HepG2 (cell line): ENCODE data around the gene PCSK5. TPM values are rescaled to one million over a fixed set of nuclear protein-coding genes. Genes with fewer than 3 reads are reported as not detected.

Experiments
- ATAC-seq: fragments of 200-7000 bp; cut with Tn5 transposase; 3 replicates; pipeline ENCODE4 v1.9.1; 2020; ENCODE audit warnings: mild to moderate bottlenecking, moderate library complexity
- BruUV-seq: library from RNA; stranded (reverse); fragments of 400-500 nt; replicated peaks from 2 replicates; lab custom pipeline; 2021; lab: Mats Ljungman, UMichigan
- CTCF ChIA-PET: fragments of 300-600 bp; formaldehyde crosslinking; extraction: SDS; loops from one replicate; lab custom pipeline; 2021; ENCODE audit warnings: low total read pairs, inconsistent platforms, low intra/inter-chr PET ratio; lab: Yijun Ruan, JAX
- POLR2A ChIA-PET: fragments of 350-600 bp; sonication (Branson Sonifier 250); formaldehyde crosslinking; loops from one replicate; lab custom pipeline; 2020; ENCODE audit warnings: antibody characterized with exemption, inconsistent platforms; lab: Yijun Ruan, JAX
- DNase-seq: peaks from one replicate; pipeline ENCODE4 v3.0.0-alpha.2; 2015; ENCODE audit warnings: low spot score
- FAIRE-seq: peaks from 3 replicates; lab custom pipeline; 2011; peaks lifted over from hg19 to GRCh38; lab: Jason Lieb, UNC
- H2AFZ ChIP-seq: one replicate; pipeline ENCODE4 v1.6.1; 2011; ENCODE audit warnings: low read length, inconsistent platforms
- H3K27ac ChIP-seq: fragments of 300-600 bp; 3 replicates; pipeline ENCODE4 v1.8.0; 2011; ENCODE audit warnings: mixed run types, mild to moderate bottlenecking, mixed read lengths, low read length, inconsistent platforms; ENCODE audit not compliant: insufficient read depth; ENCODE audit errors: extremely low read length
- H3K27me3 ChIP-seq, 2 experiments: fragments of 200-600 bp in 1 of 2; 2 replicates in 1 of 2; 3 replicates in 1 of 2; pipeline versions ENCODE4 v1.6.0 to v1.8.0; 2011; ENCODE audit warnings: low read length in 2 of 2, mild to moderate bottlenecking in 2 of 2, moderate library complexity in 2 of 2, inconsistent platforms in 1 of 2; ENCODE audit not compliant: insufficient read depth in 2 of 2, control insufficient read depth in 1 of 2
- H3K36me3 ChIP-seq, 2 experiments: fragments of 200-600 bp in 1 of 2; replicated peaks in 1 of 2; 2 replicates in 1 of 2; 3 replicates in 1 of 2; pipeline versions ENCODE4 v1.5.1 to v1.8.0; 2011; ENCODE audit warnings: low read length in 2 of 2, inconsistent platforms in 1 of 2; ENCODE audit not compliant: insufficient read depth in 2 of 2, control insufficient read depth in 1 of 2
- H3K4me1 ChIP-seq: 2 replicates; pipeline ENCODE4 v1.5.1; 2012; ENCODE audit warnings: low read length, inconsistent platforms; ENCODE audit not compliant: insufficient read depth
- H3K4me2 ChIP-seq: 2 replicates; pipeline ENCODE4 v1.6.0; 2011; ENCODE audit warnings: low read depth, low read length, inconsistent platforms
- H3K4me3 ChIP-seq, 3 experiments: fragments of 200-600 bp in 1 of 3; sonication (generic), shearing (Covaris generic) in 1 of 3; replicated peaks in 1 of 3; 2 replicates each; pipeline ENCODE4 v1.5.1; 2011 to 2016; ENCODE audit warnings: low read length in 3 of 3, inconsistent platforms in 2 of 3, low read depth in 2 of 3, mild to moderate bottlenecking in 2 of 3, control low read depth in 1 of 3, mixed read lengths in 1 of 3; ENCODE audit not compliant: insufficient read depth in 1 of 3
- H3K79me2 ChIP-seq: one replicate; pipeline ENCODE4 v1.6.1; 2011; ENCODE audit warnings: low read length, inconsistent platforms; ENCODE audit not compliant: insufficient read depth
- H3K9ac ChIP-seq: 2 replicates; pipeline ENCODE4 v1.6.0; 2011; ENCODE audit warnings: mild to moderate bottlenecking, low read depth, low read length, inconsistent platforms; ENCODE audit not compliant: insufficient read depth
- H3K9me3 ChIP-seq: 2 replicates; pipeline ENCODE4 v1.5.1; 2012; ENCODE audit warnings: mild to moderate bottlenecking, low read length
- H4K20me1 ChIP-seq: 2 replicates; pipeline ENCODE4 v1.6.0; 2011; ENCODE audit warnings: inconsistent platforms, mild to moderate bottlenecking, low read length, moderate library complexity; ENCODE audit not compliant: insufficient read depth
- LRRFIP1 ChIP-seq: sonication (generic); formaldehyde crosslinking; conservative IDR thresholded peaks from 2 replicates; pipeline ENCODE4 v1.4.0; 2020; ENCODE audit warnings: missing genetic modification reagents
- TEAD2 ChIP-seq: sonication (generic); formaldehyde crosslinking; IDR thresholded peaks from 2 replicates; pipeline ENCODE4 v1.9.0; 2021; ENCODE audit warnings: missing genetic modification reagents
- THAP8 ChIP-seq: sonication (generic); formaldehyde crosslinking; IDR thresholded peaks from 2 replicates; pipeline ENCODE4 v1.5.1; 2020; ENCODE audit warnings: missing genetic modification reagents, mild to moderate bottlenecking, borderline replicate concordance
- ZNF629 ChIP-seq: sonication (generic); formaldehyde crosslinking; conservative IDR thresholded peaks from 2 replicates; pipeline ENCODE4 v1.5.0; 2020; ENCODE audit warnings: missing genetic modification reagents
- WGBS: methylation state at CpG from one replicate; pipeline ENCODE4 v1.1.6; 2017; ENCODE audit warnings: low lambda C conversion rate; 5-methylcytosine and 5-hydroxymethylcytosine counted together
- in situ Hi-C: cut with HindIII; loops from 2 replicates; pipeline ENCODE4 v1.10.0; 2017; ENCODE audit warnings: low pct_unique_long_range_greater_than_20kb; ENCODE audit not compliant: extremely low pct_ligation_motif_present
- intact Hi-C: fragments of 100-400 bp; cut with micrococcal nuclease; formaldehyde crosslinking; loops from one replicate; pipeline ENCODE4 v1.10.0; 2022; ENCODE audit not compliant: unreplicated experiment
- polyA plus RNA-seq, 8 experiments: library from polyadenylated mRNA; depleted of rRNA in 3 of 8; stranded (reverse) in 7 of 8; unstranded in 1 of 8; fragments of >200 nt; fragmentation: Illumina TruSeq in 4 of 8; extraction: Trizol in 4 of 8; gene quantifications; 2 replicates each; pipeline versions ENCODE4 v1.2.1 to v1.2.3, GENCODE V29; 2011 to 2016; ENCODE audit warnings: low read depth in 4 of 8, missing spikeins in 1 of 8, mixed read lengths in 1 of 8; ENCODE audit not compliant: insufficient read depth in 1 of 8
- total RNA-seq, 5 experiments: library from RNA; depleted of rRNA; stranded (reverse); fragments of >200 nt; fragmentation: Illumina TruSeq; extraction: Trizol; gene quantifications; 2 replicates each; pipeline ENCODE4 v1.2.3, GENCODE V29; 2016; ENCODE audit warnings: low read depth in 1 of 5

The PCSK5 gene
- total and polyA plus RNA-seq, 2 of the 13 experiments (the other 11 are each of a cell fraction or from before 2014, with no cell fraction given) = 0.55 to 0.66 TPM

GRCh38 chr9:75960551-75960950, 70.1 kb downstream of the PCSK5 start (continued):
- no peak for TF ChIP-seq LRRFIP1
- no peak for TF ChIP-seq ZNF629
- TF ChIP-seq THAP8 (CRISPR knock-in tag) = no peak

GRCh38 chr9:75962013-75962661, 71.7 kb downstream of the PCSK5 start:
- 47% methylated on average over 8 of the region's 8 CpGs for WGBS
- intact Hi-C loops = no loop called here
- FAIRE-seq (no peak), ATAC-seq (no peak)
- Histone ChIP-seq H3K4me1 (no peaks in the 10 kb centered on the region), H4K20me1 (no peaks in the 10 kb centered on the region), H3K27ac (no peak overlapping the region), H3K79me2 (no peaks in the 10 kb centered on the region), H3K9me3 (no peaks in the 10 kb centered on the region), H3K36me3 (no peaks in the 10 kb centered on the region), H3K4me3 (no peak overlapping the region), H2AFZ (no peak overlapping the region), H3K27me3 (no peaks in the 10 kb centered on the region), H3K9ac (no peak overlapping the region), H3K4me2 (no peak overlapping the region)
- CTCF ChIA-PET = no interaction called here
- POLR2A ChIA-PET = no interaction called here
- no TSS peak for BruUV-seq
- in situ Hi-C loops = no loop called here
- no peak for TF ChIP-seq TEAD2
- TF ChIP-seq, all 625 proteins: peak for 0
- no peak for DNase-seq
